GM21786 (cell line): Measurements from ENCODE around the gene FCER2.

Experiments
- ATAC-seq: cut with Tn5 transposase; IDR thresholded peaks from one replicate; pipeline ENCODE4 v1.9.1; 2021; ENCODE audit not compliant: unreplicated experiment

Gene FCER2

GRCh38 chr19:7679771-7680605 lies 21.9 kb downstream of the FCER2 start:
- no peak for ATAC-seq

GRCh38 chr19:7678971-7679751 lies 22.8 kb downstream of the FCER2 start:
- no peak for ATAC-seq

- no peak for ATAC-seq
Measured at GRCh38 chr19:7677669-7678311, 24.1 kb downstream of the FCER2 start.

GRCh38 chr19:7676854-7677253 lies 25.1 kb downstream of the FCER2 start, which contains the start of gene MCEMP1:
Gene MCEMP1, plus strand, starts transcription at chr19:7677090. Its CDS starts 31 bp downstream, at chr19:7677121.
- no peak for ATAC-seq

GRCh38 chr19:7676376-7676775 lies 25.6 kb downstream of the FCER2 start:
- ATAC-seq = no peak

- ATAC-seq = no peak
Measured at GRCh38 chr19:7674010-7675005, 27.6 kb downstream of the FCER2 start.

- no peak for ATAC-seq
Measured at GRCh38 chr19:7672522-7672921, 29.4 kb downstream of the FCER2 start.

- ATAC-seq = no peak
Measured at GRCh38 chr19:7670790-7671189, 31.1 kb downstream of the FCER2 start.

- ATAC-seq = no peak
Measured at GRCh38 chr19:7670150-7670783, 31.7 kb downstream of the FCER2 start.

- no peak for ATAC-seq
Measured at GRCh38 chr19:7669641-7670040, 32.3 kb downstream of the FCER2 start.

GRCh38 chr19:7668842-7669241 lies 33.1 kb downstream of the FCER2 start, which contains the start of gene RETN:
Gene RETN, plus strand, starts transcription at chr19:7669049. Its CDS starts 278 bp downstream, at chr19:7669327.
- ATAC-seq = no peak

GRCh38 chr19:7665076-7665475 lies 36.9 kb downstream of the FCER2 start:
- no peak for ATAC-seq

GRCh38 chr19:7663706-7664105 lies 38.2 kb downstream of the FCER2 start:
- ATAC-seq = no peak

- ATAC-seq = no peak
Measured at GRCh38 chr19:7662657-7663056, 39.3 kb downstream of the FCER2 start.

- ATAC-seq = no peak
Measured at GRCh38 chr19:7661744-7662538, 40.0 kb downstream of the FCER2 start.

GRCh38 chr19:7658219-7658686 lies 43.7 kb downstream of the FCER2 start:
- peak; percentile 77 for ATAC-seq

GRCh38 chr19:7657131-7657751 lies 44.7 kb downstream of the FCER2 start:
- ATAC-seq = no peak

GRCh38 chr19:7655581-7655980 lies 46.4 kb downstream of the FCER2 start:
- ATAC-seq = no peak
